ENCODE data around the gene MMP15. TPM values are rescaled to one million over a fixed set of nuclear protein-coding genes. Genes with fewer than 3 reads are reported as not detected.

Gene MMP15
- total RNA-seq, 1 experiment from 2014 or later: 3.5 TPM

DNA sequence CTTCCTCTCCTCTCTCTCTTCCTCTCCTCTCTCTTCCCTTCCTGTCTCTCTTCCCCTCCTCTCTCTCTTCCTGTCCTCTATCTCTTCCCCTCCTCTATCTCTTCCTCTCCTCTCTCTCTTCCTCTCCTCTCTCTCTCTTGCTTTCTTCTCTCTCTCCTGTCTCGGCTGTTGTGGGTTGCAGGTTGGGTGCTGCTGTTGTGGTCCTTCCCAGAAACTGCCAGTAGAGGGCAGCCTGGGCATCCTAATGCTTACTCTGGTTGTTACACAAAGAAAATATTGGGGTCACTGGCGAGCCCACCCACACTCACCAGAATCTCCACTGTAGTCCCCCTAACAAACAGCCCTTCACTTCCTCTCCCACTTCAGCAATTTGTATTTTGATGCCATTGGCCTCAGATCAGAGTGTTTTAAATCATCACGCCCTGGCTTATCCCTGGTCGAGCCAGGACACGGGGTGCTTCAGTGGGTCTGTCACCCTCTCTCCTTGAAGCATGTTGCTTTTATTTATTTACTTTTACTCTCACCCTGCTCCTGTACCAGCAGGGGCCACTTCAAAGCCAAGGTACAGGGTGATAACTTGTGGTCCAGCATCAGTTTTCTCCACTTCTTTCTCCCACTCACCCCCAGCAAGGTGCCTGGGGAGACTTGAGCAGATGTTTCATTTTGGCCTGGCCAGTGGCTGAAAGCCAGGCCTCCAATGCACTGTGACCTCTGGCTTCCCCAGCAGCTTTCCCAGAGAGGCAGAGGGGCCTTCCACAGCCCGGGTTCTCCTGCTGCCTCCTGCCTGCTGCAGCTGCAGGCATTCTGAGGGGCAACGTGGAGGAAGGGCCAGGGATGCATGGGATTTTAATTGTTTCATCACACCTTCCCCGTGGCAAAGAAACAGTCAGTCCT, 4.7 kb upstream of the MMP15 start:
- DNase-seq: peak; percentile 55 to 81
- Histone ChIP-seq H3K27ac (no peak overlapping the region), H3K36me3 (no peaks in the 10 kb centered on the region)

DNA sequence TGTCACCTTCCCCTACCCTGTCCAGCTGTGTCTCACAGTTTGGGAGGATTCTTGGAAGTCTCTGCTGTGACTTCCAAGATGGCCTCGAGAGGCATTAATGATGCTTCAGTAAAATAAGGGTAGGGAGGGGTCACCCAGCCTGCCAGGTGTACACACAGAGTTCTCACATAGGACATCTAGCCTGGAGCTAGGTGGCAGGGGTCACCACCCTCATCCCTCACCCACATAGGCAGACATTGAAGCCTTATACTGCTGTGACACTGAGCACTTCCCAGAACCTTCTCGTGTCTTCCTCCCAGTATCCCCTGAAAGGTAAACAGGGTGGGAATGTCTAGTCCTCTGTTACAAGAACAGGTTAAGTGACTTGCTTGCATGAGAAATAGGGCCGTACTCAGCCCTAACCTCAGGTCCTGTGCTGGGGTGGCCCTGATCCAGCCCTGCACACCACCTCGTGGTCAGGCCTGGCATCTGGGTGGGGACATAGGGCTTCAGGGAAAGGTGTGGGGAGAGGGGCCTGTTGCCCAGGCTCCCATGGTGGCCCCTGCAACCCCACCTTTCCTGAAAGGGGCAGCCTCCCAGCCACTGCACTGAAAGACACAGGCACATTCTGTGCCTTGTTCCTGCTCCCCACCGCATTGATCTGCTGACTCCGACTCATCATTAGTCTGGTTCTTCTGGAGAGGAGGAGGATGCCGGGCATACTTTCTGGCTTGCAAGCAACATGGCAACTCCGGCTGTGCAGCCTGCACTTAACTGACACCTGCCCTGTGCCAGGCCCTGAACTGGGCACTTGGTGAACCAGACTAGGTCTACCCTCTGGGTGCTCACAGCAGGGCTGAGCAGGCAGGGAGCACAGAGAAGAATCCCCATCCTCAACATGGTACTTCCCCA, 3.6 kb upstream of the MMP15 start:
- Histone ChIP-seq H3K27me3 (peaks cover 26% of the 10 kb centered on the region), H3K4me1 (peaks cover 23% of the 10 kb centered on the region), H3K9me3 (replicated peaks) (no peaks in the 10 kb centered on the region), H3K27ac (no peak overlapping the region), H3K36me3 (no peaks in the 10 kb centered on the region), H3K4me3 (no peak overlapping the region)
- DNase-seq: no peak

More for the DNA sequence above, 4.7 kb upstream of the MMP15 start:
- no peak overlapping the region for H3K4me3 ChIP-seq
- peaks cover 21% of the 10 kb centered on the region for H3K27me3 ChIP-seq
- no peaks in the 10 kb centered on the region for H3K9me3 ChIP-seq (replicated peaks)
- H3K4me1 ChIP-seq: peaks cover 23% of the 10 kb centered on the region

DNA sequence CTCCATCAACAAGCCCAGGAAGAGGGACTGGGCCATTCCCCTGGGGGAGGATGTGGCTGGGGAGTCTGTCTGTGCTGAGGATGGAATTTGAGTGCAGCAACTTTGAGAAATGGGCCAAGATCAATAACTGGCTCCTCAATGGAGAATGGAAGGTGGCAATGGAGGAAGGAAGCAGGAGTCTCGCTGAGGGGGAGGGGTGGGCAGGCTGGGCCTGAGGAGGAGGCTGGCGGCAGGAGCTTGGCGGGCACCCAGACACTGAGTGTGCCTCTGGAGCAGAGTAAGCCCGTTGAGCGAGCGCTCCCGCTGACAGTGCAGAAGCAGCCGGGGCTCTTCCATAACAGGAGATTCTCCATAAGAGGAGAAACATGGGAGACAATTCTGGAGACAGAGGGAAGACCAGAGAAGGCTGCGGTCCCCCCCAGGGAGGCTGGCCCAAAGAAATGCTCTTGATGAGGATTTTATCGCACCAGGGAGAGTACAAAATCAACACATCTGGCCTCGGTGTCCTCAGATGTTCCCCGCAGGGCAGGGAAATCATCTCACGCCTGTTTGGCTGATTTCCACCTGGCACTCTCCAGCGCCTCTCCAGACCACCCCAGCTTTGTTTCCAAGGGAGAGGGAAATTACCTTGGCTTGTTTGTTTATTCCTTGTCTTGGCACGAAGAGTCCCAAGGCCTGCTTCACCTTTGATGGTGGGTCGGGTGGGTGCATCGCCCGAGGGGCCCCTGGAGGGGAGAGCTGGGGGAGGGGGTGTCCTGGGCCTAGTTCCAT, 2.8 kb upstream of the MMP15 start:
- no peak overlapping the region for H3K4me3 ChIP-seq
- H3K9me3 ChIP-seq (replicated peaks): no peaks in the 10 kb centered on the region
- H3K4me1 ChIP-seq: peaks cover 26% of the 10 kb centered on the region
- DNase-seq: peak; percentile 73 to 77
- no peak overlapping the region for H3K27ac ChIP-seq
- no peaks in the 10 kb centered on the region for H3K36me3 ChIP-seq
- H3K27me3 ChIP-seq: peaks cover 33% of the 10 kb centered on the region

DNA sequence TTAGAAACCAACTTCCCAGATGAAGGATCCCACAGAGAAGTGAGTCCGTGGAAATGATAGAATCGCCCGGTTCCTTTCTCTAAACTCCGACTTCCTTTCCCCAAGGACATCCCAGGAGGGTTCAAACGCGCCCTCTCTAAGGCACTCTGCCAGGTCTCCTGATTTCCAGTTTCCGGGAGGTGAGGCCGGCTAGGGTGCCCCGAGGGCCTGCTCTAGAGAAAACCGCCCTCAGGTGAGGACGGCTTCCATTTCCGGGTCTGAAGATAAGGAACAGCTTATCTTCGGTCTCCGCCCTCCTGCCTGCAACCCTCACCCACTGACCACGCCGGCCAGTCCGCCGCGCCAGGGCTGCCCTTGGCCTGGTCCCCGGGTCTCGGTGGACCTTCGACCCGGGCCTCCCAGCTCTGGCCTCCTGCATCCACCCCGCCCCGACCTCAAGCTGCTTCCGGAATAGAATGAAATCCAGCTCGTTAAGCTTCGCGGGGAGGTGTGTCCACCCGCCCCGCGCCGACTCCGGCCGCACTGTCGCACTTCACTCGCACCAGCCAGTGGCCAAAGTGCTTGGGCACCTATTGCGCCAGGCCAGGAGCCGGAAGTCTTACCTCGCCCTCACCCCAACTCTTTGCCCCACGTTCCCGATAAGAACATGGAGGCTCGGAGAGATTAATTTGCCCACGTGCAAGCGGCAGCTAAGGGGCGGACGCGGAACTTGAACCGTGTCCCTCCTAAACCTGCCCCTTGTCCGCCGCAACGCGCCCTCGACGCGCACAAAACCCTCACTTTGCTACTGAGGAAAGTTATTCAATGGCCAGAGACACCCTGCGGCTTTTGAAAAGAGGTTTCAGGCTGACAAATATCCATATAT, 836 bp upstream of the MMP15 start:
- peak overlapping the region; percentile 65 for H3K4me3 ChIP-seq
- no peak overlapping the region for H3K27ac ChIP-seq
- no peaks in the 10 kb centered on the region for H3K36me3 ChIP-seq
- peaks cover 26% of the 10 kb centered on the region for H3K4me1 ChIP-seq
- peaks cover 33% of the 10 kb centered on the region for H3K27me3 ChIP-seq
- no peak for DNase-seq
- no peaks in the 10 kb centered on the region for H3K9me3 ChIP-seq (replicated peaks)

DNA sequence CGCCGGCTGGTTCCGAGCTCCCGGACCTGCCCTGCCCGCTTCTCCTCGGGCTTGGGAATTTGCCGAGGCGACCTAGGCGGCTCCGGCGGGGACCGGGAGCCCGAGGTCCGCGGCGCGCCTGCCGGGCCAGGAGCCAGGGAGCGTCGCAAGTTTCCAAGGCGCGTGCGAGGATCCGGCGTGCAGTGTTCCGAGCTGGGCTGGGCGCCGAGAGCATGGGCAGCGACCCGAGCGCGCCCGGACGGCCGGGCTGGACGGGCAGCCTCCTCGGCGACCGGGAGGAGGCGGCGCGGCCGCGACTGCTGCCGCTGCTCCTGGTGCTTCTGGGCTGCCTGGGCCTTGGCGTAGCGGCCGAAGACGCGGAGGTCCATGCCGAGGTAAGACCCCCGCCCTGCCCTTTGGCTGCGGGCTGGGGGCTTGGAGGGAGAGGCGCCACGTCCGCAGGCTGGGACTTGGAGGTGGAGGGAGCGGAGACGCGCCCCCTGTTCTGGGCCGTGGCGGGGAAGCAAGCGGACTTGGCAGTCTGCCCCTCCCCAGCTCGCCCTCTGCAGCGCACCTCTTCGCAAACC, 668 bp downstream of the MMP15 start:
- H3K9me3 ChIP-seq (replicated peaks): no peaks in the 10 kb centered on the region
- DNase-seq: peak; percentile 37 to 57
- H3K36me3 ChIP-seq: no peaks in the 10 kb centered on the region
- H3K4me3 ChIP-seq: peak overlapping the region; percentile 65
- H3K27me3 ChIP-seq: peaks cover 33% of the 10 kb centered on the region
- no peak overlapping the region for H3K27ac ChIP-seq
- H3K4me1 ChIP-seq: peaks cover 26% of the 10 kb centered on the region

DNA sequence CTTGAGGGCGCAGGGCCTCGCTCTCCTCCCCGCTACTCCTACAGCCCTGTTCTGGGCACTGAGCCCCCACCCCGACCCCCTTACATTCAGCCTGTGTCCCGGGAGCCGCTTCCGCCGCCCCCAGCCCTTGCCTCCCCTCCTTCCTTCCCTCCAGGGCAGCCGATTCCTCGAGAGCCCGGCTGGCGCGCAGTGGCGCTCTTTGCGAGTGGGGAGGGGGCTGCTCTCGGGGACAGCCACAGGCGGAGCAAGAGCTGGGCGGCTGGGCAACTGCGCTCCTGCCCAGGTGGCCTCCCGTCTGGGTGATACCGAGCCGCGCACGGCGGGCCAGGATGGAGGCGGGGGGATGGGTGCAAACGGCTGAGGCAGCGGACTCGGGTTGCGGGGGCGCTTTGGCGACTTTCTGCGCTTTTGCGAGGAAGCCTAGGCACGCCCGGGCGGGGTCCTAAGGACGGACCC, 1.2 kb downstream of the MMP15 start:
- Histone ChIP-seq H3K4me3 (peak overlapping the region; percentile 65), H3K27ac (no peak overlapping the region), H3K4me1 (peaks cover 26% of the 10 kb centered on the region), H3K36me3 (no peaks in the 10 kb centered on the region), H3K27me3 (peaks cover 33% of the 10 kb centered on the region), H3K9me3 (replicated peaks) (no peaks in the 10 kb centered on the region)
- no peak for DNase-seq

DNA sequence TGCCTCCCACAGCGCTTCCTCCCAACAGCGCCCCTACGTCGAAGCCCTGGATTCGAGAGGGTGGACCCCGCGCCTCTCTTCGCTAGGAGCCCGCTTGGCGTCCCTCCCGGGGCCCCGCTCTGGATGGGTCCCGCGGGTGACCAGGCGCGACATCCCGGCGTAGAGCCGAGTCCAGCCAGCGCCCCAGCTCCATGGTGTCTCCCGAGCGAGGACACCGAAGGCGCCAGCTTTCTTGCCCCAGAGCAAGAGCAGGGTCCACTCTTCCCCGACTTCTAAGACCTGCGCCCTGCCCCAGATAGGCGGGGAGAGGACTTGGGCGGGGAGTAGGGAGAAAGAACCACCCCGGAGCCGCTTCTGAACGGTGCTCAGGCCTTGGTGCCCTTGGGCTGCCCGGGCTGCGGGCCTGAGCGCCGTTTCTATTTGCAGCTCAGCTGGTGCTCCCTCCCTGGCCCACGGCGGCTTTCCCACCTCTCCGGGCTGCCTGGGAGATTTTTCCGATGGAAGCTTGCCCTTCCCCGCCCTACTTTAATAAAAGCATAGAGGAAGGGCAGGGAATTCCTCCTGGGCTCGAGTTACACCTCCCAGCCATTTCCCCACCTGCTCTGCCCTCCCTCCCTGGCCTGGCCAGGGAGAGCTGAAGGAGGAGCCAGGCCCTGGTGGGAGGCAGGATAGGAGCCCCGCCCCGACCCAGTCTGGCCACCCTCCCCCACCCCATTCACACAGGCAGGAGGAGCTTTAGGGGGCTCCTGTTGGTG, 1.8 kb downstream of the MMP15 start:
- no peaks in the 10 kb centered on the region for H3K9me3 ChIP-seq (replicated peaks)
- DNase-seq: peak; percentile 48 to 65
- no peak overlapping the region for H3K27ac ChIP-seq
- H3K36me3 ChIP-seq: no peaks in the 10 kb centered on the region
- H3K4me1 ChIP-seq: peaks cover 22% of the 10 kb centered on the region
- peaks cover 33% of the 10 kb centered on the region for H3K27me3 ChIP-seq
- H3K4me3 ChIP-seq: peak overlapping the region; percentile 65

DNA sequence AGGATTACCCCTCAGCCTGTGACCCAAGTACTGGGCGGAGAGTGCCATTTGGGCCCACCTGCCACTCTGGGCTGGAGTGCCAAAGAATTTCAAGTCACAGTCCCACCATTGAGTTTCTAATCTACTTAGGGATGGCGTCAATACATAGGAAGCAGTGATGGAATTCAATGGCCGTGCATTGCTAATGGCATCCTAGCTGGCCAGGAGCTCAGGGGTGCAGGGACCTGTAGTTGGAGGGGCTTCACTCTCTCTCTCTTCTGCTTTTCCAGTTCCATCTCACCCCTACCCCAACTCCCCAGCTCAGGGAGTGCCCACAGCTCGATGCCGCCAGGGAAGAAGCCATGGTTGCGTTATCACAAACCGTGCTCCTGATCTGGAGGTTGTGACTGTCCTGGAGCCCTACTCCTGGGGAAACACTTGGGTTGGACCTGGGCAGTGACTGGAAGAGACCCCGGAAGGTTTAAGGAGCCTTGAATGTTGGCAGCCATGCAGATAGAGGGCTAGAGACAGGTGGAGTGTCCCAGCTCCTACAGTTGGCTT, 2.4 kb downstream of the MMP15 start:
- no peak for DNase-seq
- H3K4me3 ChIP-seq: no peak overlapping the region
- H3K27ac ChIP-seq: no peak overlapping the region

DNA sequence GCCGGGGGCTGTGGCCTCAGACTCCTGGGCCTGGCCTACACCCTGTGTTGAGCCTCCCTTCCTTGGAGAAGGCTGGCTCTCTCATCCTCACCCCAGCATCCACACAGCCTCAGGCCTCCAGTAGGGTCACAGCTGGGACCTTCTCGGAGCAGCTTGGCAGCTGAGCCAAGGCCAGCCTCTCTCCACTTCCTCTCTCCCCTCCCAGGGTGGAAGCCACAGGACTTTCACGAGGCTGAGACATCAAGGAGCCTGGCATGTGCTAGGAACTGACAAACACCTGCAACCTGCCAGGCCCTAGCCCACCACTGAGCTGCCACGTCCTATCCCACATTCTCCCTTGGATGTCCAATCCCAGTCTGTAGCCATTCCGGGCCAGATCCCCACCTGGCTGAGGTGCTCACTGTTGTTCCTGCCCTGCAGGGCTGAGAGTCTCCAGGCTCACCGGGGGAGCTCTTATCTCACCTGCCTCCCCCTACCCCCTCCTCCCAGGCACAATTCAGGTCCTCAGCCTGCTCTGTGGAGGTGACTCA, 3.1 kb downstream of the MMP15 start:
- H3K27me3 ChIP-seq: peaks cover 29% of the 10 kb centered on the region
- H3K4me1 ChIP-seq: peaks cover 11% of the 10 kb centered on the region
- no peak for DNase-seq
- H3K9me3 ChIP-seq (replicated peaks): no peaks in the 10 kb centered on the region
- H3K4me3 ChIP-seq: no peak overlapping the region
- H3K36me3 ChIP-seq: no peaks in the 10 kb centered on the region
- no peak overlapping the region for H3K27ac ChIP-seq

More for the DNA sequence above, 2.4 kb downstream of the MMP15 start:
- Histone ChIP-seq H3K9me3 (replicated peaks) (no peaks in the 10 kb centered on the region), H3K4me1 (peaks cover 16% of the 10 kb centered on the region), H3K27me3 (peaks cover 33% of the 10 kb centered on the region), H3K36me3 (no peaks in the 10 kb centered on the region)

DNA sequence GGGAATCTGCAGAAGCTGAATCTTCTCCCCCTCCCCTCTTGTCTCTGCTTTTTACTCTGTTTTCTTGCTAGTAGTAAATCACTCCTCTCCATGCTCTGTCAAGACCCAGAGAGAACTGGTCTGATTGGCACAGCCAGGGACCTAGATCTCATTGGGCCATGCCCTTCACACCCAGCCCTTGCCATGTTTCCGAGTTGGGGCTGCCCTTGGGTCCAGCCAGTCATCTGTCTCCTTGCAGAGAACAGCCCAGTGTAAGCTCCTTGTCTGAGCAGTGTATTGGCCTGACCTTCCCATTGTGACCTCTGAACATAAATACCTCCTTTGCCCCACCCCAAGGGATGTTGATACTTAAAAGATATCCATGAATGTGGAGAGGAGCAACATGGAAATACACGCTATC, 3.9 kb downstream of the MMP15 start:
- no peak for DNase-seq
- Histone ChIP-seq H3K27ac (no peak overlapping the region), H3K4me1 (peaks cover 11% of the 10 kb centered on the region), H3K36me3 (no peaks in the 10 kb centered on the region), H3K4me3 (no peak overlapping the region), H3K9me3 (replicated peaks) (no peaks in the 10 kb centered on the region), H3K27me3 (peaks cover 24% of the 10 kb centered on the region)

DNA sequence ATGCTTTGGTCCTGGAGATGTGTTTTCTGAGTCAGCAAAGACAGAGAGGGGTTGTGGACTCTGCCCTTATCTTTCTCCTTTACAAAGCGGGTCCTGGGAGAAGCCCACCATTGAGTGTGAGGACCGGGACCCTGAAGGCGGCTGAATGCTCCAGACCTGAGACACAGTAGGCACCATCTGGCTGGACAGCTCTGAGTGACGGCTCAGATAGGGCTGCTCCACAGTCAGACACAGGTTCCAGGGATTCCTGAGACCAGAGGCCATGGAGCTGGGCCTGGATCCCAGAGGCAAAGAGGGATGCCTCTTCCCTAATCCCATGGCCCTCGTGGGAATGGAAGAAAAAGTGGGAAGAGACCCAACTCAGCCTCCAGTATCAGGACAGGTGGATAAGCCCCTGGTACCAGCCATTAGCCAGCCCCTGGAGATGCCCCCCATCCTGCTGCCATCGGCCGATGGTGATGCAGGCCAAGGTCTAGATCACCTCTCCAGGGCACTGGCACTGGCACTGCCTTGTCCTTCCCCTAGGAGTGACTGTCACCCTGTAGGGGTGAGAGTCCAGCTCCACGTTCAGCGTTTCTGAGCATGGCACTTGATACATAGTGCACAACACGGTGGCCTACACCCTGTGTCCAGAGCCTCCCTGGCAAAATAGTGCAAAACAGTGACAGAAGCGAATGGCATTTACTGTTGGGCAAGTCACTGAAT, 4.7 kb downstream of the MMP15 start:
- Histone ChIP-seq H3K27ac (no peak overlapping the region), H3K4me1 (peaks cover 4% of the 10 kb centered on the region), H3K4me3 (no peak overlapping the region), H3K36me3 (no peaks in the 10 kb centered on the region), H3K9me3 (replicated peaks) (no peaks in the 10 kb centered on the region), H3K27me3 (peaks cover 17% of the 10 kb centered on the region)
- no peak for DNase-seq

Data from SJCRH30 (cell line).